ENCODE measurements around the gene FHIT.
"Not testable (repeated sequence)": the region's sequence is repeated elsewhere in the genome, so short reads cannot be mapped to it uniquely, and the experiment has no call there.

FHIT gene

GRCh38 chr3:61111825-61112224 lies 139.4 kb downstream of the FHIT start:
- no peak for DNase-seq (ENCODE audit: low read depth in 3 of 3)

- no peak for DNase-seq (ENCODE audit: low read depth in 3 of 3)
Measured at GRCh38 chr3:61110576-61110975, 140.7 kb downstream of the FHIT start.

GRCh38 chr3:61108247-61109019 lies 142.8 kb downstream of the FHIT start:
- DNase-seq (ENCODE audit: low read depth in 3 of 3) = no peak

GRCh38 chr3:61094608-61095007 lies 156.6 kb downstream of the FHIT start:
- no peak for DNase-seq (ENCODE audit: low read depth in 3 of 3)

- DNase-seq (ENCODE audit: low read depth in 3 of 3) = no peak
Measured at GRCh38 chr3:61093364-61093763, 157.9 kb downstream of the FHIT start.

GRCh38 chr3:61092870-61093269 lies 158.4 kb downstream of the FHIT start:
- no peak for DNase-seq (ENCODE audit: low read depth in 3 of 3)

GRCh38 chr3:61090389-61091169 lies 160.7 kb downstream of the FHIT start:
- DNase-seq (ENCODE audit: low read depth in 3 of 3) = no peak

GRCh38 chr3:61087465-61087864 lies 163.8 kb downstream of the FHIT start:
- DNase-seq (ENCODE audit: low read depth in 3 of 3) = no peak

GRCh38 chr3:61081554-61081953 lies 169.7 kb downstream of the FHIT start:
- DNase-seq (ENCODE audit: low read depth in 3 of 3) = no peak

GRCh38 chr3:61080737-61081445 lies 170.4 kb downstream of the FHIT start:
- no peak for DNase-seq (ENCODE audit: low read depth in 3 of 3)

- no peak for DNase-seq (ENCODE audit: low read depth in 3 of 3)
Measured at GRCh38 chr3:61078048-61078752, 173.1 kb downstream of the FHIT start.

- DNase-seq (ENCODE audit: low read depth in 3 of 3) = no peak
Measured at GRCh38 chr3:61077551-61077950, 173.7 kb downstream of the FHIT start.

GRCh38 chr3:61074783-61075182 lies 176.5 kb downstream of the FHIT start:
- no peak for DNase-seq (ENCODE audit: low read depth in 3 of 3)

GRCh38 chr3:61073566-61074165 lies 177.6 kb downstream of the FHIT start:
- no peak for DNase-seq (ENCODE audit: low read depth in 3 of 3)

- DNase-seq (ENCODE audit: low read depth in 3 of 3) = no peak
Measured at GRCh38 chr3:61068084-61068483, 183.2 kb downstream of the FHIT start.

- DNase-seq (ENCODE audit: low read depth in 3 of 3) = no peak
Measured at GRCh38 chr3:61066800-61067199, 184.5 kb downstream of the FHIT start.

- DNase-seq (ENCODE audit: low read depth in 3 of 3) = not testable (repeated sequence)
Measured at GRCh38 chr3:61066222-61066621, 185.0 kb downstream of the FHIT start.

GRCh38 chr3:61065451-61066011 lies 185.7 kb downstream of the FHIT start:
- no peak for DNase-seq (ENCODE audit: low read depth in 3 of 3)

- DNase-seq (ENCODE audit: low read depth in 3 of 3) = no peak
Measured at GRCh38 chr3:61061092-61061723, 190.0 kb downstream of the FHIT start.

- DNase-seq (ENCODE audit: low read depth in 3 of 3) = no peak
Measured at GRCh38 chr3:61060411-61060861, 190.8 kb downstream of the FHIT start.

- no peak for DNase-seq (ENCODE audit: low read depth in 3 of 3)
Measured at GRCh38 chr3:61058836-61059235, 192.4 kb downstream of the FHIT start.

Data from stimulated activated CD4-positive, alpha-beta T cell treated with anti-CD3 and anti-CD28 coated beads, TNF-alpha, amount 100 ng/mL, for 4 hours (primary cell).